NCI-H226 (cell line): ENCODE data around the gene TBC1D9.

Experiments
- DNase-seq: peaks from one replicate; pipeline ENCODE4 v3.0.0-alpha.2; 2015

The TBC1D9 gene

GRCh38 chr4:140719686-140720085 is 36.5 kb downstream of the TBC1D9 start:
- no peak for DNase-seq

DNA sequence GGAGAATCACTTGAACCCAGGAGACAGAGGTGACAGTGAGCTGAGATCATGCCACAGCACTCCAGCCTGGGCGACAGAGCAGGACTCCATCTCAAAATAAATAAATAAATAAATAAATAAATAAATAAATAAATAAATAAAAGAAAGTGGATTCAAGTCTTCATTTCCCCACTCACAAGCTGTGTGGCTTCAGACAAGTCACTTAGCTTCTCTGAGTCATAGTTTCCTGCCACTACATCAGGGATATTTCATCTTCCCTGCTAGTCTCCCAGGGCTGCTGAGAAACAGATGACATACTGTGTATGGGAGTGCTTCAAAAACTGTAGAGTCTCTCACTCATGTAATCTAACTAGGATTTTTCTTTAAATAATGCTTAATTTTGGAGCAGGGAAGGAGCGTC is 37.2 kb downstream of the TBC1D9 start:
- no peak for DNase-seq

DNA sequence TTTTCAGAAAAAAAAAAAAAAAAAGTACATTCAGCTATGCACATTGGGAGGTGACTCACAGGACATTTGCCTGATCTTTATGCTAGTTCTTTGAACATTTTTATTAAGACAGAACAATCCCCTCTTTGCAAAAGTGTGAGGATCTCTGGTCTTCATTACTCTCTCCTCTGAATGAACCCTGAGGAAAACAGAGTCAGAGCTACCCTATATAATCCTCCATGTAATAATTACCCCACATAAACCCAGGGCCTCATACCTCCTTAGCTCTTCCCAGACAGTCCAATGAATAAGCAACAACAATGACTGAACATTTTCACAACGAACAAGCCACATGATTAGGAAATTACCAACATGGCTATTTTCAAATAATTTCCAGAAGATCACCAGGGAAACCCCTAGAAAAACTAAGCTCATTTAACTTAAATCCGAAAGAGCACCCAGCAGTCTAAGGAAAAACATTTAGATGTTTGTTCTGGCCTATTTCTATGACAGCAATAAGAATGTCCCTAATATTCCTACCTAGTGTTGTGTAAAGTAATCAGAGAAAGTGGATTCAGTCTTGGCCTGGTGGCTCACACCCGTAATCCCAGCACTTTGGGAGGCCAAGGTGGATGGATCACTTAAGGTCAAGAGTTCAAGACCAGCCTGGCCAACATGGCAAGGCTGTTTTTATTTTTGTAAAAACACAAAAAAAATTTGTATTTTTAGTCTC is 37.8 kb downstream of the TBC1D9 start:
- DNase-seq: no peak

- DNase-seq: no peak
Observed at GRCh38 chr4:140717313-140717712, 38.9 kb downstream of the TBC1D9 start.

GRCh38 chr4:140715119-140715518 is 41.1 kb downstream of the TBC1D9 start:
- DNase-seq: no peak

DNA sequence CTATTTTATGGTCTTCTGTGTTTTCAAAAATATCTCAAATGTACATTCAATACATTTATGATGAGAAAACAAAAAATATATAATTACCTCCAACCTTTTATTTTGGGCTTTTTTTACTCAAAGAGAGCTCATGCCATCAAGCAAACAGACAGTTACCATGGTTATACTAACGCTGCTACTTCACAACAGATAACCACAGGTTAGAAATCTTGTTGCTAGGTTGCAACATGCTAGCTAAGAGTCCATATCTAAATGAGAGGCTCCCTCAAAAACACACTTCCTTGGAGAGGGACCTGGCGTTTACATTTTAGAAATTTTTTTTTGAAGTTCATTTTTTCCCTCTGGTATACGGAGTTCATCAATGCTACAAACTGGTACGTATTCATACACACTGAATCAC is 44.3 kb downstream of the TBC1D9 start:
- DNase-seq: no peak

GRCh38 chr4:140710908-140711622 is 45.1 kb downstream of the TBC1D9 start:
- DNase-seq: no peak

GRCh38 chr4:140707325-140707724 is 48.9 kb downstream of the TBC1D9 start:
- no peak for DNase-seq

- DNase-seq: no peak
Observed at GRCh38 chr4:140706665-140707064, 49.5 kb downstream of the TBC1D9 start.

GRCh38 chr4:140706276-140706625 is 49.9 kb downstream of the TBC1D9 start:
- DNase-seq: no peak

- no peak for DNase-seq
Observed at GRCh38 chr4:140705625-140706275, 50.4 kb downstream of the TBC1D9 start.

- no peak for DNase-seq
Observed at GRCh38 chr4:140704964-140705363, 51.2 kb downstream of the TBC1D9 start.

DNA sequence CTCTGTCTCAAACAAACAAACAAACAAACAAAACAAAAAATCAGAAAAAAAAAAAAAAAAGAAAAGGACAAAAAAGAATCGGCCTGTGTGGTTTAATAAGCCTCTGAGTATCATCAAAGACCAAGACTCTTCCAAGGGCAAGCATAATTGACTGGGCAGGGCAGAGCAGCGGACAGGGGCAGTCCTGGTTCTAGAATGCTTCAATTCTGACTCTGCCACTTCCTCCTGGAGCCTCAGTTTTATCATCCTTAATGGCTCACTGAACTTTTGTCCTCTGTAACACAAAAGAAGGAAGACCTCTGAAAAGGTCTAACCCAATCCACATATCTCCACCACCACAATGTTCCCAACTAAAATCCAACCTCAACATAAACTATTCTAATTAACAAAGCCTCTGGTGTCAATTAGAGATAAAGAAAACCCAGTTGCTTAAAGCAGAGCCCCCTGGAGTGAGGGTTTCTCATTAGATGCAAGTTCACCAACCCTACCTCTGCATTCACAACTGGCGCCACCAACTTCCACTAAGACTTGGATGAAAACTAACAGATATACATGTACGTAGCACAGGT is 51.7 kb downstream of the TBC1D9 start:
- DNase-seq: no peak

DNA sequence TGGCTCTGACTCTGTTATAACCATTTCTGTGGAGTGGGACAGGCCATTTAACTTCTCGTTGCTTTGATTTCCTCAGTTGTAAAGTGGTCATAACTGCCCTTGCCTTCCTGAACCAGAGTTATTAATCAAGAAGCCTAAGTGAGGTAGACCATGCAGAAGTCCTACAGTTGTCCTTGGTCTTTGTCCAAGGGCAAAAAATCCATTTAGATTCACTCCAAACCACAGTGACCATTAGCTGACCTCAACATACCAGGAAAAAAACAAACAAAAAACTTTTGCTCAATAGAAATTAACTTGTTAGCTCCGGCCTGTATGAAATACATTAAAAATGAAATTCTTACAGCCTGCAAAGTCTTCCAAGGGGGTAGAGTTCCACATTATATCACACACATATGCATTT is 52.7 kb downstream of the TBC1D9 start:
- no peak for DNase-seq

DNA sequence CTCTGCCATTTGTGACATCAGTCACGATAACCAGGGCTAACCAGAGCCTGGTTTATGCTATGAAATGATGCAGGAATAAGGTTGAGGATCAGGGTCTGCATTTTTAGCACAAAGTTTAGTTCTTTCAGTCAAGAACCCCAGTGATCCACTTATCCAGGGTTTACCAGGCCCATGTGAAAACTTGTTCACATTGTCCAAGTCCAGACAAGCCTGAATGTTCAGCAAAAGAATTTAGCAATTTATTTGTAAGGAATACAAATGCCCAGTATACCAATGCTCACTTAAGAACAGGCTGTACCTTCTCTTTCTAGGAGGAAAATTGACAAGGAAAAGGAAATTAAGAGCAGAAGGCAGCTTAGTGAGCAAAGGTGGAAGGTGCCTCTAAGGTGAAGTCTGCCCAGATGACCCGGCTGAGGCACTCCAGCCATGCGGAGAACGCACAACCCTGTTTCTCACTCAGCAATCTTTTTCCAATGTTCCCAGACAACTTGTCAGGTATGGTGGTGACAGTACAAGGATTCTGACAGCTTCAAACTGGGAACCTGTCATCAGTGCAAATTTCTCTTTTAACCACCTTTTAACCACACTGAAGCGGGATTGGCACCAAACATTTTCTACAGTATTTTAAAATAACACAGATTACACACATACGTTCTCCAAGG is 54.0 kb downstream of the TBC1D9 start:
- DNase-seq: no peak

DNA sequence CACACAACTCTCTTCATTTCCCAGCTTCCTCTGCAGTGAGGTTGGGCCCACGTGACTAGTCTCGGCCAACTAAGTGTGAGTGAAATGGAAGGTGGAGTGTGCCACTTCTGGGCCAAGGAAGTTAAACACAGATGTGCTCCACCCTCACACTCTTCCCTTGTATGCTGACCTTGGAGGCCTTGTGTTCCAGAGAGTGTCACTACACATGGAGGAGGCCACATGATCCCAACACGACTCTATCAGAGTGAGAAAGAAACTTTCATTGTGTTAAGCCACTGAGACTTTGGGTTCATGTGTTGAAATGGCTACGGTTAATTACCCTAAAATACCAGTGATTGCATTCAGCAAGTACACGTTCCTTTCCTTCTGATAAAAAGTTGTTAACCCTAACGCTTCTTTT is 55.1 kb downstream of the TBC1D9 start:
- no peak for DNase-seq

DNA sequence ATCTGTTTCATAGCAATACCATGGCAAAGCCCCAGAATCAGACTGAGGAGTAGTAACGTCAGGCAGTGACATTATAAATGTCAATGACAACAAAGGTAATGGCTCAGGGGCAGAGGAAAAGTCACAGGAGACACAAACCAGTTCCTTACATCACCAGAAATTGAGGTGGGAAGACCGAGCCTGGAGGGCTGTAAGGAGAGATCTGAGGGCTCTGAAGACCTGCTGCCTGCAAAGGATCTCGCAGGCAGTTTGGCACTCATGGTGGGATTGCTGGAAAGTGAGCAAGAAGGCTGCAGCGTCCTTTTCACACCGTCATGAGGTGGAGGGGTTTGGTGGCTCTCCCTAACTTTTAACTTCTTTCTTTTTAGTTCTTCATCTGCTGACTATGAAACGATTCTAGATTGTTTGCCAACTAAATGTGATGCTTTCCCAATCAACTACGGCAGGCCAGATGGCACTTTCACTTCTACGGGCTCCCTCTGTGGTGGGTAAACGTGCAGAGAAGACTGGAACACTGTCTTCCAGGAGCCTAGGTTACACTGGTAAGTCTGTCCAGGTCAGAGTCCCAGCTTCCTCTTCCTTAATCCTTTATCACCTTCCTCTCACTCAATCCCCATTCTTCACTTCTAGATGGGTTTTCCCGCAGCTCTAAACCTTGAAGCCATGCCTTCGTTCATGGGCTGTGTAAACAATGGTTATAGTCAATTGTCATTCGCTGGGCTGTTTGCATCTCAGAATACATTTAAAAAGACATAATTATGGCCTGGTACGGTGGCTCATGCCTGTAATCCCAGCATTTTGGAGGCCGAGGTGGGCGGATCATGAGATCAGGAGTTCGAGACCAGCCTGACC is 58.2 kb downstream of the TBC1D9 start:
- no peak for DNase-seq

DNA sequence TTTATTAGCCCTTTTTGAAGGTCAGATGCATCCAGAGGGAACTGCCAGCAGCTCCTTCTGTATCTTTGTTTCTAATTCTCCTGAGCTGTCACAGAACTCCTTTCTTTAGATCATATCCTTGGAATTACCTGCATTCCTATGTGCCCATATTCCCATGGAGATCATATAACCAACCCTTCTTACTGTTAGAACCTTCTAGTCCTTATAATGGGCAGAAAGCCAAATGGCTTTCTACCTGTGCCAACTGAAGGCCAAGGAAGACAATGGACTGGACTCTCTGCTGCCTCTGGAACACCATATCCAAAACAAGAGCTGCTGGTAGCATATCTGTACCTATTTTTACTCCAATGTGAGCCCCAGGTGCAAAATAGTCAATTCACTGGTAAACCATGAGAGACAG is 60.7 kb downstream of the TBC1D9 start:
- no peak for DNase-seq

DNA sequence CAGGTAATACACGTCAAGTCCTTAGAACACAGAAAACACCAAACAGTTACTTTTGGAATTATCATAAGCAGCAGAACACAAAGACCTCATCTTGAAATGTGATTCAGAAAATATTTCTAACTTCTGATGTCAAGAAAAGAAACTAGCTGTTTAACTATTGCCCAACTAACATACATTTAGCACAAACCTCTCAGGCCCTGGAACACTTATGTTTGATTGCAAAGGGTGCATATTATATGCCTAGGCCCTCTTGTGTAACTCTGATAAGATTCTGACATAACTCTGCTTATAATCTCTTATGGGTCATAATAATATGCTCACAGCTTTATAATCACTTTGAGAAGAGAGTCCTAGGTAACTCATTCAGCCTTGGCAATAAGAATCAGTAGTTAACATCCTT is 62.6 kb downstream of the TBC1D9 start:
- peak; percentile 52 for DNase-seq

DNA sequence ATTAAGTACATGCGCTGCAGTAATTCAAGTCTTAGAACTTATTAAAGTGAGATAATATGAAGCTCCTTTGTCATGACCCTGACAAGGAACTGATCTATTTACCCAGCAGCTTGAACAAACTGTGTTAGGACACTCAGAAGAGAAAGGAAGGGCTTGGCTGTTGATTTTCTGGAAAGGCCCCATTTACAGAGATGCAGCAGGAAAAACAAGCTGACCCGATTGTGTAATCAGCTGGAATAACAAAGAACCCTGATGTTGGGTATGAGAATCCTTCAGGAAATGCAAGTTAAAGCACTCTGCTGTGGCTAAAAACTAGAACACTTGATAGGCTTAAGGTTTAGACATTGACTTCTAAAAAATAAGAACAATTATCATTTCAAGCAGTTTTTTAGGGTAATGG is 64.8 kb downstream of the TBC1D9 start:
- DNase-seq: no peak

DNA sequence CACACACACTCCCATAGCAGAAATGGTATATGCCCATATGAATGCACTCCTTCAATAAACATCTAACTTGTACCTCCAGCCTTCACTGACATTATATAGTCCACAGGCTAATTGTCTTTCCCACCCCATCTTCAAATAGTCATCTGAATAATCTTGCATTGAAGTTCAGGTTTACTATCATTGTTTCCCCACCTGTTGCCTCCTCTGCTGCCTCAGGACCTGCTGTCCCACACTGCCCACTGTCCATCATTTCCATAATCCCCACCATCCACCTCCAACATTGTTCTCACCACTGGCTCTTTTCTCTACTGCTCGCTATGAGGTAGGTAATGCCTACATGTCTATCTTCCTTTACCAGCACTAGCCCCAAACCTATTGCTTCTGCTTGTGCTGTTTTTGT is 66.1 kb downstream of the TBC1D9 start:
- DNase-seq: no peak

DNA sequence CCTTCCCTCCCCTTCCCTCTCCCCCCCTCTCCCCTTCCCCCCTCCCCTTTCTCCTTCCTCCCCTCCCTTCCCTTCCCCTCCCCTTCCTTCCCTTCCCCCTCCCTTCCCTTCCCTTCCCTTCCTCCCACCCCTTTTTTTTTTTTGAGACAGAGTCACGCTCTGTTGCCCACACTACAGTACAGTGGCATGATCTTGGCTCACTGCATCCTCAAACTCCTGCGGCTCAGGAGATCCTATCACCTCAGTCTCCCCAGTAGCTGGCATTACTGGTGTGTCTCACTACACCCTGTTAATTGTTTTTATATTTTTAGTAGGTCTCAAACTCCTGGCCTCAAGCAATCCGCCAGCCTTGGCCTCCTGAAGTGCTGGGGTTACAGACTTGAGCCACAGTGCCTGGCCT is 66.6 kb downstream of the TBC1D9 start:
- no peak for DNase-seq
